Measurements from ENCODE around the gene MAN2A1. TPM values are rescaled to one million over a fixed set of nuclear protein-coding genes. Genes with fewer than 3 reads are reported as not detected.

Gene MAN2A1
- polyA plus RNA-seq, 2 of the 4 experiments (the other 2 are of a cell fraction): 15.8 to 51.5 TPM

- Histone ChIP-seq H3K27ac (no peak overlapping the region), H3K4me3 (no peak overlapping the region), H3K4me1 (no peaks in the 10 kb centered on the region), H3K4me2 (no peak overlapping the region), H3K9me3 (no peaks in the 10 kb centered on the region)
- no peak for FAIRE-seq
- TF ChIP-seq ESRRA (IDR thresholded peaks at IDR 0.05; ENCODE audit: borderline replicate concordance, low read length) (no peak), HOXA7 (CRISPR knock-in tag; IDR thresholded peaks at IDR 0.05) (no peak), HMGXB4 (CRISPR knock-in tag; IDR thresholded peaks at IDR 0.05; ENCODE audit: borderline replicate concordance) (no peak), MAFK (IDR thresholded peaks at IDR 0.05; ENCODE audit: partially characterized antibody) (no peak), GATA3 (IDR thresholded peaks at IDR 0.05; ENCODE audit: borderline replicate concordance) (no peak)
- no peak for ATAC-seq
- 60% methylated on average over 1 of the region's 1 CpG for WGBS (ENCODE audit: missing lambda C conversion rate)
- CTCF ChIA-PET: interaction anchor here (1.4 kb wide), 1 partner anchor 15 kb away, joined by 6 read pairs; no protein-coding TSS in a partner anchor
- no peak for DNase-seq (ENCODE audit: low read depth in 1 of 2, low spot score in 1 of 2)
- POLR2A ChIA-PET: no interaction called here
These were observed 14.1 kb downstream of the MAN2A1 start for GRCh38 chr5:109703829-109704228.

GRCh38 chr5:109704282-109704952 is 14.7 kb downstream of the MAN2A1 start:
- Histone ChIP-seq H3K27ac (no peak overlapping the region), H3K9me3 (no peaks in the 10 kb centered on the region), H3K4me1 (no peaks in the 10 kb centered on the region), H3K4me2 (no peak overlapping the region), H3K4me3 (no peak overlapping the region)
- FAIRE-seq (no peak), DNase-seq (ENCODE audit: low read depth in 1 of 2, low spot score in 1 of 2) (no peak), ATAC-seq (no peak)
- TF ChIP-seq CHD4 (IDR thresholded peaks at IDR 0.05; ENCODE audit: borderline replicate concordance): no peak
- TF ChIP-seq RNF2 (IDR thresholded peaks at IDR 0.05; ENCODE audit: borderline replicate concordance, low read depth): no peak
- TF ChIP-seq MAFK (IDR thresholded peaks at IDR 0.05; ENCODE audit: partially characterized antibody): no peak
- no peak for TF ChIP-seq ESRRA (IDR thresholded peaks at IDR 0.05; ENCODE audit: borderline replicate concordance, low read length)
- TF ChIP-seq BHLHE40 (IDR thresholded peaks at IDR 0.05; ENCODE audit: low read depth, low read length): no peak
- TF ChIP-seq FOXS1 (CRISPR knock-in tag; IDR thresholded peaks at IDR 0.05): no peak
- TF ChIP-seq HMGXB4 (CRISPR knock-in tag; IDR thresholded peaks at IDR 0.05; ENCODE audit: borderline replicate concordance): no peak
- TF ChIP-seq RFX5 (IDR thresholded peaks at IDR 0.05): no peak
- no peak for TF ChIP-seq HES2 (IDR thresholded peaks at IDR 0.05)
- TF ChIP-seq PHF8 (IDR thresholded peaks at IDR 0.05; ENCODE audit: borderline replicate concordance, low read depth): no peak
- no peak for TF ChIP-seq GATA3 (IDR thresholded peaks at IDR 0.05; ENCODE audit: borderline replicate concordance)
- no peak for TF ChIP-seq TP53 (CRISPR knock-in tag; IDR thresholded peaks at IDR 0.05)
- TF ChIP-seq NFE2L2 (conservative IDR thresholded peaks at IDR 0.05; ENCODE audit: low read length): no peak
- no peak for TF ChIP-seq ZC3H11A (IDR thresholded peaks at IDR 0.05)
- no peak for TF ChIP-seq MAZ (IDR thresholded peaks at IDR 0.05; ENCODE audit: borderline replicate concordance, low read depth, low read length)
- no peak for TF ChIP-seq SMC3 (IDR thresholded peaks at IDR 0.05)
- TF ChIP-seq KDM1A (IDR thresholded peaks at IDR 0.05; ENCODE audit: low read depth): no peak
- no peak for TF ChIP-seq KDM5A (IDR thresholded peaks at IDR 0.05)
- TF ChIP-seq ATOH8 (CRISPR knock-in tag; IDR thresholded peaks at IDR 0.05; ENCODE audit: low read depth): no peak
- TF ChIP-seq JUNB (IDR thresholded peaks at IDR 0.05): no peak
- ChIA-PET CTCF (interaction anchor here (1.4 kb wide), 2 partner anchors 13 to 16 kb away, joined by 4 to 6 read pairs; no protein-coding TSS in a partner anchor), POLR2A (no interaction called here)
- 93% methylated on average over 10 of the region's 10 CpGs for WGBS (ENCODE audit: missing lambda C conversion rate)
